Measurements from ENCODE around the gene NOTCH2. TPM values are rescaled to one million over a fixed set of nuclear protein-coding genes. Genes with fewer than 3 reads are reported as not detected.

Gene NOTCH2
- total RNA-seq, result 234 and 252 TPM in 2 replicates

DNA sequence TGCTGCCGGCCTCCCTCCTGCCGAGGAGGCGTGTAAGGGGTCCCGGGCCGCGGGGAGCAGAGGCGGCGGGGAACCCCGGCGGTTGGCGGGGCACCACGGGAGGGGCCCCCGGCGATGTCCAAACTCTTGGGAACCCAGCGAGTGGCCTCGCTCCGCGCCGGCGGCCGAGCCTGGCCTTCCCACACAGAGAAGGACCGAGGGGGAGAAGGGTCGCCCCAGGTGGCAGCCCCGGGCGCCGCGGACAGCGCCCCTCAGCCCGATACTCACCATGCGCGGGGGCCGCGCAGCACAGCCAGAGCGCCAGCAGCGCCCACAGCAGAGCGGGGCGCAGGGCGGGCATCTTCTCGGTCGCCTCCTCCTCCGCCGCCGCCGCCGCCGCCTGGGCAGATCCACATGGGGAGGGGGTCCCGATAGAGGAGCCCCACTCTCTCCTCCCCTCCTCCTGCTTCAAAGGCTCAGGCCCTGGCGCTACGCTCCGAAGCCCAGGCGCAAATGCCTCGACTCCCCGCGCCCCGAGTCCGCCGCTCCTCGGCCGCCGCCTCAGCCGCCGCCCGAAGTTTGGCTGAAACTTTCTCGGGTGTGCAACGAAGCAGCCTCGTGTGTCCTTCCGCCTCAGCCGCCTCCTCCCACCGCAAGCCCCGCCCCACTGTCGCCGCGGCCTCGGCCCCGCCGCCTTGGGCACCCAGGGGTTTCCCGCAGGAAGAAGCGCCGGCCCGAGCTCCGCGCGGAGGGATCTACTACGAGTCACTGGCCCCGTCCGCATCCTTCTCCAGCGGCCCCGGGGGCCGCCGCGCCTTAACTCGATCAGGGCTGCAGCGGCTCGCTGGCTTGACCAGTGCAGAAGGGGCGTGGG is at the start of gene NOTCH2:
Gene NOTCH2, minus strand, starts transcription at position 596 of the 853 bp plus-strand sequence. Its CDS starts 256 bp downstream, at position 340.

DNA sequence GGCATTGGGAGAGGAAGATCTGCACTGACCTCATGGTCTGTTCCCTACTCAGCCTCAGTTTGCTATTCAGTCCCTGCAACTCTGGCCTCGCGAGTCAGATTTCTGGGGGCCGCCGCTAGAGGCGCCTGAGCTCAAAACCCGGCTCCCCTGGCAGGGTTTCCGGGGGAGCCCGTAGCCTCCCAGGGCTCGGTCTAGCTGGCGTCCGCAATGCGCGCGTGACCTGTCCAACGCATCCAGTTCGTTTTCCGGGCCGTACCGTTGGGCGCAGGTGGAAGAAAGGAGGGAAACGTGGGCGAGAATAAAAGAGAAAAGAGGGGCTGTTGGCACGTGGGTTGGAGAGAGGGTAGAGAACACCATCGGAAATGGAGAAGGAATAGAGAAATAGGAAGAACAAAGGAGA is 173.2 kb downstream of the NOTCH2 start, which contains the start of gene ADAM30:
Gene ADAM30, minus strand, starts transcription at position 213 of the 400 bp plus-strand sequence. Its CDS starts 179 bp downstream, at position 34.

Other genes with a start within 250 kb of the NOTCH2 start
- gene ADAM30, start 173.1 kb downstream of the NOTCH2 start, total RNA-seq, result 0.03 TPM in 1 of 2 replicates, not detected in the other
- gene SEC22B, start 106.9 kb upstream of the NOTCH2 start, total RNA-seq, result 49.9 and 62.6 TPM in 2 replicates